ENCODE data around the gene HERPUD1. TPM values are rescaled to one million over a fixed set of nuclear protein-coding genes. Genes with fewer than 3 reads are reported as not detected.

Gene HERPUD1
- total RNA-seq, 1 donor from 2014 or later: 97.7 TPM

- intact Hi-C loops (cut with DNase I): loop anchor here (10.0 kb wide), 1 partner anchor 74 kb away; the partner anchor contains the start of gene SLC12A3
- H3K9me3 ChIP-seq: no peaks in the 10 kb centered on the region
Measured at GRCh38 chr16:56938664-56939513, 6.9 kb downstream of the HERPUD1 start.

GRCh38 chr16:56939801-56940200, 7.9 kb downstream of the HERPUD1 start:
- no peak for DNase-seq (ENCODE audit: extremely low spot score in 2 of 2)

More at GRCh38 chr16:56938664-56939513, 6.9 kb downstream of the HERPUD1 start:
- no peak for TF ChIP-seq POLR2AphosphoS5 (IDR thresholded peaks at IDR 0.05; ENCODE audit: insufficient read depth in 1 of 2, low read depth in 1 of 2)
- TF ChIP-seq POLR2A (IDR thresholded peaks at IDR 0.05): no peak
- TF ChIP-seq CTCF (IDR thresholded peaks at IDR 0.05): no peak
- peaks cover 38% of the 10 kb centered on the region for H3K4me1 ChIP-seq
- DNase-seq (ENCODE audit: extremely low spot score in 2 of 2): no peak
- no peaks in the 10 kb centered on the region for H3K27me3 ChIP-seq
- no peak overlapping the region for H3K4me3 ChIP-seq
- peaks cover 0 to 90% of the 10 kb centered on the region in 2 donors for H3K36me3 ChIP-seq
- H3K27ac ChIP-seq: no peak overlapping the region

DNA sequence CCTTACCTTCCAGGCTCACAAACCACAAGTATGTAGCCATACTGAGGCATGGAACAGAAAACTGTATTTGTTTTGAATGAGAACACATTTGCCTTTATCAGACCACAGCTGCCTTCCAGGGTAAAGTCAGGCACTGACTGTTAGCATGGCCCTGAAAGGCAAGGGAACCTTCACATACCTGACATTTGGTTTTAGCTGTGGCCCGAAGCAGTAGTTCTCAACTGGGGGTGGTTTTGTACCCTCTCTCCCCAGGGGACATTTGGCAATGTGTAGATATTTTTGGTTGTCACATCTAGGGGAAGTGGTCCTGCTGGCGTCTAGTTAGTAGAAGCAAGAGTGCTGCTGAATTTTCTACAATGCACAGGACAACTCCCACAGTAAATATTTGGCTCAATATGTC, 9.2 kb downstream of the HERPUD1 start:
- Histone ChIP-seq H3K27me3 (no peaks in the 10 kb centered on the region), H3K4me1 (peaks cover 16% of the 10 kb centered on the region), H3K27ac (no peak overlapping the region), H3K9me3 (no peaks in the 10 kb centered on the region), H3K36me3 (peaks cover 0 to 99% of the 10 kb centered on the region in 2 donors), H3K4me3 (no peak overlapping the region)
- intact Hi-C loops (cut with DNase I): no loop called here
- no peak for TF ChIP-seq CTCF (IDR thresholded peaks at IDR 0.05)
- TF ChIP-seq POLR2A (IDR thresholded peaks at IDR 0.05): no peak
- no peak for TF ChIP-seq POLR2AphosphoS5 (IDR thresholded peaks at IDR 0.05; ENCODE audit: insufficient read depth in 1 of 2, low read depth in 1 of 2)
- no peak for DNase-seq (ENCODE audit: extremely low spot score in 2 of 2)

More at GRCh38 chr16:56939801-56940200, 7.9 kb downstream of the HERPUD1 start:
- Histone ChIP-seq H3K36me3 (peaks cover 0 to 99% of the 10 kb centered on the region in 2 donors), H3K27me3 (no peaks in the 10 kb centered on the region), H3K27ac (no peak overlapping the region), H3K9me3 (no peaks in the 10 kb centered on the region), H3K4me3 (no peak overlapping the region), H3K4me1 (peaks cover 29% of the 10 kb centered on the region)
- no peak for TF ChIP-seq CTCF (IDR thresholded peaks at IDR 0.05)
- TF ChIP-seq POLR2AphosphoS5 (IDR thresholded peaks at IDR 0.05; ENCODE audit: insufficient read depth in 1 of 2, low read depth in 1 of 2): no peak
- no peak for TF ChIP-seq POLR2A (IDR thresholded peaks at IDR 0.05)
- intact Hi-C loops (cut with DNase I): loop anchor here (10.0 kb wide), 1 partner anchor 75 kb away; the partner anchor contains the start of gene SLC12A3

- intact Hi-C loops (cut with DNase I): no loop called here
- no peaks in the 10 kb centered on the region for H3K27me3 ChIP-seq
- no peak overlapping the region for H3K27ac ChIP-seq
- no peak for TF ChIP-seq CTCF (IDR thresholded peaks at IDR 0.05)
- no peaks in the 10 kb centered on the region for H3K9me3 ChIP-seq
- peaks cover 0 to 96% of the 10 kb centered on the region in 2 donors for H3K36me3 ChIP-seq
- H3K4me1 ChIP-seq: peaks cover 10% of the 10 kb centered on the region
- DNase-seq (ENCODE audit: extremely low spot score in 2 of 2): no peak
- H3K4me3 ChIP-seq: no peak overlapping the region
Measured at GRCh38 chr16:56941856-56942331, 10.0 kb downstream of the HERPUD1 start.

All from vagina (tissue), 2 donors.